A549 (cell line): Measurements from ENCODE around the gene HNRNPAB.

Experiments
- CHD2 ChIP-seq: fragments of 150-350 bp; IDR thresholded peaks from 2 replicates; pipeline ENCODE4 v1.6.1; 2014; ENCODE audit warnings: low read length; ENCODE audit not compliant: partially characterized antibody
- EP300 ChIP-seq, 2 experiments: fragments of >200 bp; sonication (Bioruptor Twin); formaldehyde crosslinking; IDR thresholded peaks; 2 replicates in 1 of 2; 3 replicates in 1 of 2; pipeline ENCODE4 v1.6.1; 2016 to 2017
- MYC ChIP-seq: IDR thresholded peaks from 2 replicates; pipeline ENCODE4 v1.6.1; 2012; ENCODE audit warnings: mild to moderate bottlenecking, inconsistent platforms, low read length, improper control_type of control experiment, borderline replicate concordance
- POLR2A ChIP-seq: IDR thresholded peaks from 2 replicates; pipeline ENCODE4 v1.6.1; 2012; ENCODE audit warnings: mild to moderate bottlenecking, low read length
- POLR2AphosphoS2 ChIP-seq: conservative IDR thresholded peaks from 2 replicates; pipeline ENCODE4 v1.6.1; 2012; ENCODE audit warnings: low read length, improper control_type of control experiment, inconsistent platforms
- RARB ChIP-seq: fragments of 250-450 bp; sonication (Bioruptor Pico); IDR thresholded peaks from 2 replicates; pipeline ENCODE4 v1.8.0; 2021; ENCODE audit warnings: mild to moderate bottlenecking, moderate library complexity
- ZSCAN20 ChIP-seq: fragments of 250-450 bp; sonication (Bioruptor Pico); IDR thresholded peaks from 2 replicates; pipeline ENCODE4 v1.8.0; 2022; ENCODE audit warnings: mild to moderate bottlenecking, moderate library complexity
- TF ChIP-seq, protein P1 (sequence below): fragments of >200 bp; sonication (Bioruptor Twin); formaldehyde crosslinking; IDR thresholded peaks from 3 replicates; pipeline ENCODE4 v1.5.1; 2016
- TF ChIP-seq, protein P2 (sequence below): IDR thresholded peaks from 2 replicates; pipeline ENCODE4 v1.6.1; 2012
- TF ChIP-seq, protein P3 (sequence below): IDR thresholded peaks from 2 replicates; pipeline ENCODE4 v1.6.1; 2012; ENCODE audit warnings: low read depth, borderline replicate concordance

DNA sequence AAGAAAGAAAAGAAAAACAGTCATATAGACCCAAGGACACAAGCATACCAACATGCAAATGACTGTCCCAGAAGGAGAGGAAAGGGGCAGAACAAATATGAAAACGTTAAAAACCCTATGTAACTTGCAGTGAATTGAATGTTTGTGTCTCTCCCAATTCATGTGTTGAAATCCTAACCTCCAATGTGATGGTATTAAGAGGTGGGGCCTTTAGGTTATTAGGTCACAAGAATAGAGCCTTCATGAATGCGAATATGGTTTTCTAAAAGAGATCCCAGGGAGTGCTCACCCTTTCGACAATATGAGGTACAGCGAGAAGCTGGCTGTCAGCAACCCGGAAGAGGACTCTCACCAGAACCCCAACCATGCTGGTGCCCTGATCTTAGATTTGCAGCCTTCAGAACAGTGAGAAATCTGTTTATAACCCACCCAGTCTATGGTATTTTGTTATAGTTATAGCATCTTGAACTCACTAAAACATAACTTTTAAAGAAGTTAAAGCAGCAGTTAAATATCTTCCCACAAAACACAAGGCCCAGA, 14.0 kb downstream of the HNRNPAB start:
- TF ChIP-seq, protein P1, sequence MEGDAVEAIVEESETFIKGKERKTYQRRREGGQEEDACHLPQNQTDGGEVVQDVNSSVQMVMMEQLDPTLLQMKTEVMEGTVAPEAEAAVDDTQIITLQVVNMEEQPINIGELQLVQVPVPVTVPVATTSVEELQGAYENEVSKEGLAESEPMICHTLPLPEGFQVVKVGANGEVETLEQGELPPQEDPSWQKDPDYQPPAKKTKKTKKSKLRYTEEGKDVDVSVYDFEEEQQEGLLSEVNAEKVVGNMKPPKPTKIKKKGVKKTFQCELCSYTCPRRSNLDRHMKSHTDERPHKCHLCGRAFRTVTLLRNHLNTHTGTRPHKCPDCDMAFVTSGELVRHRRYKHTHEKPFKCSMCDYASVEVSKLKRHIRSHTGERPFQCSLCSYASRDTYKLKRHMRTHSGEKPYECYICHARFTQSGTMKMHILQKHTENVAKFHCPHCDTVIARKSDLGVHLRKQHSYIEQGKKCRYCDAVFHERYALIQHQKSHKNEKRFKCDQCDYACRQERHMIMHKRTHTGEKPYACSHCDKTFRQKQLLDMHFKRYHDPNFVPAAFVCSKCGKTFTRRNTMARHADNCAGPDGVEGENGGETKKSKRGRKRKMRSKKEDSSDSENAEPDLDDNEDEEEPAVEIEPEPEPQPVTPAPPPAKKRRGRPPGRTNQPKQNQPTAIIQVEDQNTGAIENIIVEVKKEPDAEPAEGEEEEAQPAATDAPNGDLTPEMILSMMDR = no peak
- TF ChIP-seq POLR2AphosphoS2 = no peak
- TF ChIP-seq, protein P2, sequence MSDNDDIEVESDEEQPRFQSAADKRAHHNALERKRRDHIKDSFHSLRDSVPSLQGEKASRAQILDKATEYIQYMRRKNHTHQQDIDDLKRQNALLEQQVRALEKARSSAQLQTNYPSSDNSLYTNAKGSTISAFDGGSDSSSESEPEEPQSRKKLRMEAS = no peak
- no peak for TF ChIP-seq RARB (CRISPR knock-in tag)
- no peak for TF ChIP-seq MYC
- no peak for TF ChIP-seq CHD2
- no peak for TF ChIP-seq ZSCAN20 (CRISPR knock-in tag)
- no peak for TF ChIP-seq POLR2A
- TF ChIP-seq, protein P3, sequence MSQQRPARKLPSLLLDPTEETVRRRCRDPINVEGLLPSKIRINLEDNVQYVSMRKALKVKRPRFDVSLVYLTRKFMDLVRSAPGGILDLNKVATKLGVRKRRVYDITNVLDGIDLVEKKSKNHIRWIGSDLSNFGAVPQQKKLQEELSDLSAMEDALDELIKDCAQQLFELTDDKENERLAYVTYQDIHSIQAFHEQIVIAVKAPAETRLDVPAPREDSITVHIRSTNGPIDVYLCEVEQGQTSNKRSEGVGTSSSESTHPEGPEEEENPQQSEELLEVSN = no peak
- no peak for TF ChIP-seq EP300 (IDR thresholded peaks at IDR 0.05)
